Measurements from ENCODE around the gene LHFPL3.

DNA sequence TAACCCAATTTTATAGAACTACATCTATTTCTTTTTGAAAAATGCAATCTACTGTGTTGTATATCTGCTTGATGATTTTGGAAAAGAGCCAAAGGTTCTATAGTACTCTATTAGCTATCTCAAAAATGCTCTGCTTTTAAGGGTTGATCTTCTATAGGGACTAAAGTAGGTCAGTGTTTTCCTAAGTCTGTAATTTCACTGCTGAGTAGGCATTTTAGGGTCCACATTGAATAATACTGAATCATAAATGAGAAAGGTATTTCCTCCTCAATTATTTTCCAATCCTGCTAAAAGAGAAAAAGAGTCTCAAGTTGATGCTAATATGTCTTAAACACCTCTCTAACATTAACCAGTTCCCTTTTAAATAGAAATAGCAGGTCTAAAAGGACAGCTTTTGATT is 244.2 kb downstream of the LHFPL3 start:
- TF ChIP-seq, protein P1, sequence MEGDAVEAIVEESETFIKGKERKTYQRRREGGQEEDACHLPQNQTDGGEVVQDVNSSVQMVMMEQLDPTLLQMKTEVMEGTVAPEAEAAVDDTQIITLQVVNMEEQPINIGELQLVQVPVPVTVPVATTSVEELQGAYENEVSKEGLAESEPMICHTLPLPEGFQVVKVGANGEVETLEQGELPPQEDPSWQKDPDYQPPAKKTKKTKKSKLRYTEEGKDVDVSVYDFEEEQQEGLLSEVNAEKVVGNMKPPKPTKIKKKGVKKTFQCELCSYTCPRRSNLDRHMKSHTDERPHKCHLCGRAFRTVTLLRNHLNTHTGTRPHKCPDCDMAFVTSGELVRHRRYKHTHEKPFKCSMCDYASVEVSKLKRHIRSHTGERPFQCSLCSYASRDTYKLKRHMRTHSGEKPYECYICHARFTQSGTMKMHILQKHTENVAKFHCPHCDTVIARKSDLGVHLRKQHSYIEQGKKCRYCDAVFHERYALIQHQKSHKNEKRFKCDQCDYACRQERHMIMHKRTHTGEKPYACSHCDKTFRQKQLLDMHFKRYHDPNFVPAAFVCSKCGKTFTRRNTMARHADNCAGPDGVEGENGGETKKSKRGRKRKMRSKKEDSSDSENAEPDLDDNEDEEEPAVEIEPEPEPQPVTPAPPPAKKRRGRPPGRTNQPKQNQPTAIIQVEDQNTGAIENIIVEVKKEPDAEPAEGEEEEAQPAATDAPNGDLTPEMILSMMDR (IDR thresholded peaks at IDR 0.05; ENCODE audit: poor library complexity, severe bottlenecking): no peak
- no peak for TF ChIP-seq POLR2AphosphoS5 (IDR thresholded peaks at IDR 0.05)
- TF ChIP-seq, protein P2, sequence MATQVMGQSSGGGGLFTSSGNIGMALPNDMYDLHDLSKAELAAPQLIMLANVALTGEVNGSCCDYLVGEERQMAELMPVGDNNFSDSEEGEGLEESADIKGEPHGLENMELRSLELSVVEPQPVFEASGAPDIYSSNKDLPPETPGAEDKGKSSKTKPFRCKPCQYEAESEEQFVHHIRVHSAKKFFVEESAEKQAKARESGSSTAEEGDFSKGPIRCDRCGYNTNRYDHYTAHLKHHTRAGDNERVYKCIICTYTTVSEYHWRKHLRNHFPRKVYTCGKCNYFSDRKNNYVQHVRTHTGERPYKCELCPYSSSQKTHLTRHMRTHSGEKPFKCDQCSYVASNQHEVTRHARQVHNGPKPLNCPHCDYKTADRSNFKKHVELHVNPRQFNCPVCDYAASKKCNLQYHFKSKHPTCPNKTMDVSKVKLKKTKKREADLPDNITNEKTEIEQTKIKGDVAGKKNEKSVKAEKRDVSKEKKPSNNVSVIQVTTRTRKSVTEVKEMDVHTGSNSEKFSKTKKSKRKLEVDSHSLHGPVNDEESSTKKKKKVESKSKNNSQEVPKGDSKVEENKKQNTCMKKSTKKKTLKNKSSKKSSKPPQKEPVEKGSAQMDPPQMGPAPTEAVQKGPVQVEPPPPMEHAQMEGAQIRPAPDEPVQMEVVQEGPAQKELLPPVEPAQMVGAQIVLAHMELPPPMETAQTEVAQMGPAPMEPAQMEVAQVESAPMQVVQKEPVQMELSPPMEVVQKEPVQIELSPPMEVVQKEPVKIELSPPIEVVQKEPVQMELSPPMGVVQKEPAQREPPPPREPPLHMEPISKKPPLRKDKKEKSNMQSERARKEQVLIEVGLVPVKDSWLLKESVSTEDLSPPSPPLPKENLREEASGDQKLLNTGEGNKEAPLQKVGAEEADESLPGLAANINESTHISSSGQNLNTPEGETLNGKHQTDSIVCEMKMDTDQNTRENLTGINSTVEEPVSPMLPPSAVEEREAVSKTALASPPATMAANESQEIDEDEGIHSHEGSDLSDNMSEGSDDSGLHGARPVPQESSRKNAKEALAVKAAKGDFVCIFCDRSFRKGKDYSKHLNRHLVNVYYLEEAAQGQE (IDR thresholded peaks at IDR 0.05; ENCODE audit: borderline replicate concordance): no peak
- TF ChIP-seq EZH2 (IDR thresholded peaks at IDR 0.05; ENCODE audit: borderline replicate concordance, insufficient read depth, low read length, poor library complexity, severe bottlenecking): no peak
- no peak for TF ChIP-seq EP300 (conservative IDR thresholded peaks at IDR 0.05; ENCODE audit: poor library complexity, severe bottlenecking)
- no peak for TF ChIP-seq RAD21 (conservative IDR thresholded peaks at IDR 0.05)
- no peak for TF ChIP-seq SMC3 (conservative IDR thresholded peaks at IDR 0.05; ENCODE audit: poor library complexity)
- TF ChIP-seq TAF1 (IDR thresholded peaks at IDR 0.05; ENCODE audit: low read depth): no peak
